ENCODE results near the gene WIZ.
"Not testable (repeated sequence)": the region's sequence is repeated elsewhere in the genome, so short reads cannot be mapped to it uniquely, and the experiment has no call there.

Gene WIZ

DNA sequence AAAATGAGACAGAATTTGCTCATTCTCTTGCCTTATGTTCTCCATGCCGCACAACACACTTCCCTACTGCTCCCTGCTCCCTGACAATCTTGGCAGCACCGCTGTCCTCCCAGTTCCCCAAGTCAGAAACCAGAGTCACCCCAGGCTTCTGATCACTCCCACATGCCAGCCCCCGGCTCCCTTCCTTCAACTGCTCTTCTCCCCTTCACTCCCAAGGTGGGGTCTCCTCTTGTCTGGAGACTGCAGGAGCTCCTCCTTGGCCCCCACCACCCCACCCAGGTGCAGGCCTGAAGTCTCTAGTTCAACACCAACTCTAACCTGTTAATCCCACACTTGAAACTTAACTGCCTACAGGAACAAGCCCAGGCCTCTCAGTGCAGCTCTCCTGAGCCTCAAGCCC lies 53.3 kb downstream of the WIZ start:
- H3K27ac Mint-ChIP-seq: peak overlapping the region; percentile 78 to 87
- no peaks in the 10 kb centered on the region for H3K27me3 Mint-ChIP-seq
- H3K9me3 Mint-ChIP-seq: no peaks in the 10 kb centered on the region
- H3K4me1 Mint-ChIP-seq (ENCODE audit: low read depth in 2 of 2): peaks cover 0 to 16% of the 10 kb centered on the region in 2 donors
- no peak for DNase-seq
- H3K36me3 Mint-ChIP-seq (ENCODE audit: insufficient read depth): peaks cover 78% of the 10 kb centered on the region
- no peak for ATAC-seq (replicated peaks)
- no peak overlapping the region for H3K4me3 Mint-ChIP-seq

DNA sequence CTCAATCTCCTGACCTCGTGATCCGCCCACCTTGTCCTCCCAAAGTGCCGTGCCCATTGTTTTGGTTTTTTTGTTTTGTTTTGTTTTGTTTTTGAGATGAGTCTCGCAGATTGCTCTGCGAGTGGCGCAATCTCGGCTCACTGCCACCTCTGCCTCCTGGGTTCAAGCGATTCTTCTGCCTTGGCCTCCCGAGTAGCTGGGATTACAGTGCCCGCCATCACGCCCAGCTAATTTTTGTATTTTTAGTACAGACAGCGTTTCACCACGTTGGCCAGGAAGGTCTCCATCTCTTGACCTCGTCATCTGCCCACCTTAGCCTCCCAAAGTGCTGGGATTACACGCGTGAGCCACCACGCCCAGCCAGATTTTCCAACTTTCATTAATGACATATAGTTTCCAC lies 54.5 kb downstream of the WIZ start:
- peaks cover 77% of the 10 kb centered on the region for H3K36me3 Mint-ChIP-seq (ENCODE audit: insufficient read depth)
- H3K27me3 Mint-ChIP-seq; H3K9me3 Mint-ChIP-seq; H3K4me3 Mint-ChIP-seq; ATAC-seq (replicated peaks); DNase-seq; H3K27ac Mint-ChIP-seq: not testable (repeated sequence)
- peaks cover 2 to 24% of the 10 kb centered on the region in 2 donors for H3K4me1 Mint-ChIP-seq (ENCODE audit: low read depth in 2 of 2)

DNA sequence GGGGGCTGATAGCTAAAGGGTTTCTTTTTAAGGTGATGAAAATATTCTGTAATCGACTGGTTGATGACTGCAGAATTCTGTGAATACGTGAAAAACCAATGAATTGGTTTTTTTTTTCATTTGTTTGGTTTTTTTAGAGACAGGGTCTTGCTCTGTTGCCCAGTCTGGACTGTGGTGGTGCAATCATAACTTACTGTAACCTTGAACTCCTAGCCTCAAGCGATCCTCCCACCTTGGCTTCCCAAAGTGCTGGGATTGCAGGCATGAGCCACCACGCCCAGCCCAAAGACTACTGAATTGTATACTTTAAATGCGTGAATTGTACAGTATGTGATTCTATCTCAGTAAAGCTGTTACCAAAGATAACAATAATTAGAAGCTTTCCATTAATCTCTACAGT lies 55.3 kb downstream of the WIZ start:
- Mint-ChIP-seq H3K27me3 (no peaks in the 10 kb centered on the region), H3K4me1 (ENCODE audit: low read depth in 2 of 2) (peaks cover 2 to 27% of the 10 kb centered on the region in 2 donors), H3K27ac (peak overlapping the region in 1 of 2 donors; percentile 9), H3K9me3 (no peaks in the 10 kb centered on the region), H3K36me3 (ENCODE audit: insufficient read depth) (peaks cover 76% of the 10 kb centered on the region), H3K4me3 (no peak overlapping the region)
- no peak for ATAC-seq (replicated peaks)
- no peak for DNase-seq

DNA sequence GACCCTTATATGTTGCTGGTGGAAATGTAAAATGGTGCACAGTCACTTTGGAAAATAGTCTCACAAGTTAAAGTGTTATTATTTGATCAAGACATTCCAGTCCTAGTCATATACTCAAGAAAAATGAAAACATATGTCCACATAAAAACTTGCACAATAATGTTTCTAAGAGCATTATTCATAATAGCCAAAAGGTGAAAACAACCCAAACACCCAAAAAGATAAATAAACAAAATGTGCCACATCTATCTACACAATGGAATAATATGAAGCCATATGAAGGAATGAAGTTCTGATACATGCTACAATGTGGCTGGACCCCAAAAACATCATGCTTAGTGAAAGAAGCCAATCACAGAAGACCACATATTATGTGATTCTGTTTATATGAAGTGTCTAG lies 55.8 kb downstream of the WIZ start:
- Mint-ChIP-seq H3K27me3 (no peaks in the 10 kb centered on the region), H3K36me3 (ENCODE audit: insufficient read depth) (peaks cover 75% of the 10 kb centered on the region), H3K27ac (peak overlapping the region in 1 of 2 donors; percentile 9), H3K9me3 (no peaks in the 10 kb centered on the region), H3K4me3 (no peak overlapping the region), H3K4me1 (ENCODE audit: low read depth in 2 of 2) (peaks cover 2 to 31% of the 10 kb centered on the region in 2 donors)
- no peak for DNase-seq
- ATAC-seq (replicated peaks): no peak

DNA sequence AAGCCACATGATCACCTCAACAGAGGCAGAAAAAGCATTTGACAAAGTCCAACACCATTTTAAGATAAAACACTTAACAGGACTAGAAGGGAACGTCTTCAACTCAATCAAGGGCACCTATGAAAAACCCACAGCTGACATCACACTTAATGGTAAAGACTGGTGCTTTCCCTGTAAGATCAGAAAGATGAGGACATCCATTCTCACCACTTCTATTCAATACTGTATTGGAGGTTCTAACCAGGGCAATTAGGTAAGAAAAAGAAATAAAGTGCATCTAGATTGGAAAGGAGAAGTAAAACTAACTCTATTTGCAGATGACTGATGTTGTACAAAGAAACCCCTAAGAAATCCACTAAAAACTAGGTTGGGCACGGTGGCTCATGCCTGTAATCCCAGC lies 58.9 kb downstream of the WIZ start:
- peaks cover 2 to 19% of the 10 kb centered on the region in 2 donors for H3K4me1 Mint-ChIP-seq (ENCODE audit: low read depth in 2 of 2)
- H3K9me3 Mint-ChIP-seq: no peaks in the 10 kb centered on the region

DNA sequence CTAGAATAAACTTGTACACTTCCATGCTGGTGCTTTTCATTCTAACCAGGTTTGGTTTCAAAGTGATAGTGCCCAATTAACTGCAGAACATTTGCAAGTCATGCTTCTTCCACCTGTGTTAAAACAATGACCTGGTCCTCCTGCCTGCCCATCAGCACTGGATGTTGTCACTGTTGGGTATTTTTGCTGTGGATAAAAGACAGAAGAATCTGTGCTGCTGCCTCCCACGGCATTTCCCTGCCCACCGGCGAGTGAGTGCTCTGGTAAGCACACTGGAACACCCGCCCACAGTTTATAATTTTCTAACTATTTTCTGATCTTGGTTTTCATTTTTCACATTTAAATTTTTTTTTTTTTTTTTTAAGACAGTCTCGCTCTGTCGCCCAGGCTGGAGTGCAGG lies 67.9 kb downstream of the WIZ start:
- Mint-ChIP-seq H3K27ac (peak overlapping the region; percentile 97 to 99), H3K4me1 (ENCODE audit: low read depth in 2 of 2) (peaks cover 16 to 27% of the 10 kb centered on the region in 2 donors), H3K36me3 (ENCODE audit: insufficient read depth) (peaks cover 40% of the 10 kb centered on the region), H3K4me3 (peak overlapping the region; percentile 89 to 97), H3K9me3 (no peaks in the 10 kb centered on the region), H3K27me3 (no peaks in the 10 kb centered on the region)
- DNase-seq (no peak), ATAC-seq (replicated peaks) (no peak)

More for the DNA sequence above, 58.9 kb downstream of the WIZ start:
- ATAC-seq (replicated peaks): no peak
- Mint-ChIP-seq H3K27ac (no peak overlapping the region), H3K36me3 (ENCODE audit: insufficient read depth) (peaks cover 58% of the 10 kb centered on the region), H3K4me3 (no peak overlapping the region), H3K27me3 (no peaks in the 10 kb centered on the region)
- no peak for DNase-seq

DNA sequence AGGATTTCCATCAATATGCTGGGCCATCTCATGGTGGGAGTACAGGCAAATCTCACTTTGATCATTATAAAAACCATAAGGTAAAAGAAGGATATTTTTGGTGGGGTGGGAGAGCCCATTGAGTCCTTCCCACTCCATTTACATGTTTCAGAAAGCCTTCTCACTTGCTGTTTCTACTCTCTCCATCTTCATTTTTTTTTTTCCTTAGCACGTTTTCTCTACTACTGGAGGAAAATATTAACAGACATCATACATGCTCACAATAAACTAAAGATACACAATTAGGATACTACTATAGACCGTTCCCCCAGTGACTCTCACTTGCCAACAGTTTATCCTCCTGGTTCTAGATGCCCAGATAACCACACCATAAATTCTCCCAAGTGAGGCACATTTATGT lies 68.3 kb downstream of the WIZ start:
- Mint-ChIP-seq H3K27me3 (no peaks in the 10 kb centered on the region), H3K9me3 (no peaks in the 10 kb centered on the region), H3K27ac (peak overlapping the region; percentile 97 to 99), H3K36me3 (ENCODE audit: insufficient read depth) (peaks cover 43% of the 10 kb centered on the region), H3K4me1 (ENCODE audit: low read depth in 2 of 2) (peaks cover 19 to 32% of the 10 kb centered on the region in 2 donors), H3K4me3 (peak overlapping the region; percentile 89 to 97)
- ATAC-seq (replicated peaks) (no peak), DNase-seq (no peak)

DNA sequence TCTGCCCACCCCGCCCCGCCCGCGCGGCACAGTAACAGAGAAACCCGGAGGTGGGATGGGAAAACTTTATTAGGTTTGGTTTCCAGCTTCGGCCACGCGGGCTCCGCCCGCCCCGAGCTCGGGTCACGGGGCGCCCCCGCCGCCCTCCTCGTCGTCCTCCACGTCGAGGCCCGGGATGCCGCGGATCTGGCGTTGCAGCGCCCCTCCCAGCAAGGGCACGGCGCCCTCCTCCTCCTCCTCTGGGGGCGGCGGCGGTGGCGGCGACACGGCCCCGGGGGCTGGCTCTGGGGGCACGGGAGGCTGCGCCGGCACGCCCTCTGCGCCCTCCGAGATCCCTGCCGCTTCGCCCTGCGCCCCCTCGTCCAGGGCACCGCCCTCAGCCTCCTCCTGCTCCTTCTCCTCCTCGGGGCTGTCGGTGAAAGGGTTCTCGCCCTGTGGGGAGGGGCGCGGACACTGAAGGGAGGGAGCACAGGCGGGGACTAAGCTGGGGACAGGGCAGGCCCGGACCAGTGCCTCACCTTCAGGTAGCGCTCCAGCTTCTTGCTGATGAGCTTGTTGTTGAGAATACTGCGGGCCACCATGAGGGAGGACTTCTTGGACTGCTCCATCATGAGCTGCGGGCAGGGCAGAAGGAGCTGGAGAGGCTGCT lies 69.6 kb downstream of the WIZ start:
- H3K36me3 Mint-ChIP-seq (ENCODE audit: insufficient read depth): peaks cover 40% of the 10 kb centered on the region

DNA sequence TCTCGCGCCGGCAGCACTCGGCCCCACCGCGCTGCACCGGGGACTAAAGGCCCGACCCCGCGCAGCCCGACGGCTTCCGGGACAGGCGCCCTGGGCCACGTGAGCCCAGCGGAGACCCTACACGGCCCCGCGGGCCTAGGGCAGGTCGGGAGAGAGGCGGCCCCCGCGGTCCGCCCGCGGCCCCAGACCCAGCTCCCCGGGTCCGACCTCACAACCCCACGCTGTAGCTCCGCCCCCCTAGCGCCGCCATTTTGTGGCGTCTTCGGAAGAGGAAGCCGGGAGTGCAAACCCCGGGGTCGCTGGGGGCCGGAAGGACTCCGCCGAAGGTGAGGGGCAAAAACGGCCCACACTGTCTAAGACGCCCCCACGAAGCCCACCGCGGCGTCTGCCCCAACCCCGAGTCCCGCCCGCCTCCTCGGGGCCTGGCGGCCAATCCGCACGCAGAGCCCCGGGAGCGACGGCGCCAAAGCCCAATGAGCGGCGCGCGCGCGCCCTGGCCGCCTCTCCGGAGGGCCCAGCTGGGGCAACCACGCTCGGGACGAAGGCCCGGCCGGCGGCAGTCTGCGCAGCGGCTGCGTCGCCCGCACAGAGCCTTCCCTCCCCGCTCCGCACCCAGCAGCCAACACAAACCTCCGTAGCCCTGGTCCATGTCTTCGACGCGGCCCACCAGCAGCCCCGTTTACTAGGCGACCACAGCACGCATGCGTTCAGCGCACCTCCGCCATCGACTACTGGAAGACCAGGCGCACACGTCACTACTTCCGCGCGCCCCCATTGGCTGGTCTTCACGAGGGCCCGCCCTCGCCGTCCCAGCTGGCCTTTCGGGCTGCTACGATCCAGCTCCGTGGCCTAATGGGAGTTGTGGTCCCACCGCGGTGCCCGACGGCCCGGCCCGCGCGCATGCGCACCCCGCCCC lies 70.4 kb downstream of the WIZ start, which contains the start of gene AKAP8:
Gene AKAP8, minus strand, starts transcription at position 705 of the 916 bp plus-strand sequence. Its CDS starts 56 bp downstream, at position 649.
- H3K4me3 Mint-ChIP-seq: peak within 1 kb of the TSS; percentile 89 to 97
- peak; percentile 95 to 97 (median 96) for DNase-seq
- no peaks in the 10 kb centered on the region for H3K9me3 Mint-ChIP-seq
- peak within 1 kb of the TSS; percentile 97 to 99 for H3K27ac Mint-ChIP-seq
- ATAC-seq (replicated peaks): peak; percentile 89
- H3K4me1 Mint-ChIP-seq (ENCODE audit: low read depth in 2 of 2): peaks cover 24 to 36% of the 10 kb centered on the region in 2 donors
- H3K27me3 Mint-ChIP-seq: no peaks in the 10 kb centered on the region
- H3K36me3 Mint-ChIP-seq (ENCODE audit: insufficient read depth): peaks cover 47% of the 10 kb centered on the region

More for the DNA sequence above, 69.6 kb downstream of the WIZ start:
- peak overlapping the region; percentile 89 to 97 for H3K4me3 Mint-ChIP-seq
- no peaks in the 10 kb centered on the region for H3K27me3 Mint-ChIP-seq
- ATAC-seq (replicated peaks) (peak; percentile 45), DNase-seq (no peak)
- H3K27ac Mint-ChIP-seq: peak overlapping the region; percentile 97 to 99
- H3K9me3 Mint-ChIP-seq: no peaks in the 10 kb centered on the region
- peaks cover 19 to 32% of the 10 kb centered on the region in 2 donors for H3K4me1 Mint-ChIP-seq (ENCODE audit: low read depth in 2 of 2)

DNA sequence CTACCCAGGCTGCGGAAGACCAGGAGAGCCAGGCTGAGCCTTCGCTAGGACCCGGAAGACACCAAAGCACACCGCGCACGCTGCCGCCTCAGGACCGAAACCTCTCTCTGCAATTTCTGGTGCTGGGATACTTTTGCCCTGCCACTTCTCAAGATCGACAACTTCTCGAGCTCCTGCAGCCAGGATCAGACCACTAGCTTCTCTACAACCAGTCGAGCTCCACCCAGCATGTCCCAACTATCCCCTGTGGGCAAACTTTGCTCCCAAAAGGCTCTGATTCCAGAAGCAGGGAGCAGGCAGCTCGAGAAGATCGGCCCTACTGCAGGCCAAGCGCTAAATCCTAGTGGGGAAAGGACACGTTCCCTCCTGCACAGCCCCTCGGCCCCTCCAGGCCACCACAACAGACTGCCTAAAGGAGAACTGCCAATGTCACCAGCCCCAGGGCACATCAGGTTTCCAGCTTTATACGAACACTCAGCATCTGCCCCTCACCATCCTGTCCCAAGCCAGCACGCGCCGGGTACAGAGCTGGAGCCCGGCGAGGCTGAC lies 71.1 kb downstream of the WIZ start:
- Mint-ChIP-seq H3K27me3 (no peaks in the 10 kb centered on the region), H3K9me3 (no peaks in the 10 kb centered on the region), H3K36me3 (ENCODE audit: insufficient read depth) (peaks cover 54% of the 10 kb centered on the region), H3K4me3 (peak overlapping the region; percentile 89 to 97), H3K27ac (peak overlapping the region; percentile 97 to 99), H3K4me1 (ENCODE audit: low read depth in 2 of 2) (peaks cover 25 to 38% of the 10 kb centered on the region in 2 donors)
- DNase-seq: peak; percentile 33 to 38 (median 35)
- ATAC-seq (replicated peaks): no peak

DNA sequence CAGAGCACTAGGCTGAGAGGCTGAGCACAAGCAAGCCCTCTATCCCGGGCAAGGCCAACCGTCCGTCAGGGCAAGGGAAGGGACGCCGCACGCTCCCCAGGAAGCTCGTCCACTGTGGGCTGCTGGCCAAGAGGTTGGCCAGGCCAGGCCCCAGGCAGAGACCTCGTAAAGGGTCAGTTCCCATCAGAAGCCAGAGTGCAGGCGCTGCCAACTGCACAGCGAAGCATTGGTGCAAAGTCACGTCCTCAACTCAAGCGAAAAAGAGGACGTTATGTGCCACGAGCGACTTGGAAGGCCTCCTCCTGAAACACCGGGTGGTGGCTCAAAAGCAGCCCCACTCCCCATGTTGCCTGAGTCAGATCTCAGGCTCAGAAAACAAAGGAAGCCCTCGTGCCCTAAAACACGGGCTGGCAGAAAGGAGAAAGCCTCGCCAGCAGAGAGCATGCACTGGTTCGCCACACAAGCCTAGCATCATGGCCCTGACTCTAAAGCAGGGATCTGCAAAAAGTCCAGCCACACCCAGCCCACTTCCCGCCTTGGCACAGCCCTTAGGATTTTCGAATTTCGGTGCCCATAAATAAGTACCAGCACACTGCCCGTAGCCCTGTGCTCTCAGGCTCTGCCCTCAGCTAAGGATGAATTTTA lies 74.8 kb downstream of the WIZ start:
- no peak overlapping the region for H3K27ac Mint-ChIP-seq
- no peak for ATAC-seq (replicated peaks)
- DNase-seq: no peak
- no peaks in the 10 kb centered on the region for H3K27me3 Mint-ChIP-seq
- H3K36me3 Mint-ChIP-seq (ENCODE audit: insufficient read depth): peaks cover 80% of the 10 kb centered on the region
- peaks cover 23% of the 10 kb centered on the region in 2 donors for H3K4me1 Mint-ChIP-seq (ENCODE audit: low read depth in 2 of 2)
- H3K9me3 Mint-ChIP-seq: no peaks in the 10 kb centered on the region
- no peak overlapping the region for H3K4me3 Mint-ChIP-seq

DNA sequence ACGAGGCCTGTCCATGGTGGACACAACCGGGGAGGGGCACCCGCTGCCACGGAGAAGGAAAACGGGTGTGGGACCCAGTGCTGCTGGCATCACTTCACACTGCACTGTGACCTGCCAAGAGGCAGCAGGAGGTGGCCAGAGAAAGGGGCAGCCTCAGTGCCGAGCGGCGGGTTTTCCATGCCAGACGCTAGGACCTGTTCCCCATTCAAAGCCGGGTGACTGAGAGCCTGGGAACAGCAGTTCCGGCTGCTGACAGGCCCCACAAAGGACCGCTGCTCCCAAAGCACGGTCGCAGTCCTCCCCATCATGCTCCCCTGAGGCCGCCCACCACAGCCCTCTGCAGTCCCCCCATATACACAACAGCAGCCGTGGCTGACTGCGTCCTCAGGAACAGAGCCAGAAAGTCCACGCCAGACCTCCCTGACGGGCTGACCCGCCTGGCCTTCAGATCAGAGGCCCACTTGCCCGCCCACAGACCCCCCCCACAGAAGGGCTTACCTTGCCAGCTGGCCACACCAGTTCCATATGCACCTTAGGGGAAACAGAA lies 75.6 kb downstream of the WIZ start:
- H3K27me3 Mint-ChIP-seq: no peaks in the 10 kb centered on the region
- peaks cover 23% of the 10 kb centered on the region in 2 donors for H3K4me1 Mint-ChIP-seq (ENCODE audit: low read depth in 2 of 2)
- DNase-seq (no peak), ATAC-seq (replicated peaks) (no peak)
- H3K27ac Mint-ChIP-seq: peak overlapping the region in 1 of 2 donors; percentile 65
- no peak overlapping the region for H3K4me3 Mint-ChIP-seq
- H3K36me3 Mint-ChIP-seq (ENCODE audit: insufficient read depth): peaks cover 80% of the 10 kb centered on the region
- H3K9me3 Mint-ChIP-seq: no peaks in the 10 kb centered on the region

DNA sequence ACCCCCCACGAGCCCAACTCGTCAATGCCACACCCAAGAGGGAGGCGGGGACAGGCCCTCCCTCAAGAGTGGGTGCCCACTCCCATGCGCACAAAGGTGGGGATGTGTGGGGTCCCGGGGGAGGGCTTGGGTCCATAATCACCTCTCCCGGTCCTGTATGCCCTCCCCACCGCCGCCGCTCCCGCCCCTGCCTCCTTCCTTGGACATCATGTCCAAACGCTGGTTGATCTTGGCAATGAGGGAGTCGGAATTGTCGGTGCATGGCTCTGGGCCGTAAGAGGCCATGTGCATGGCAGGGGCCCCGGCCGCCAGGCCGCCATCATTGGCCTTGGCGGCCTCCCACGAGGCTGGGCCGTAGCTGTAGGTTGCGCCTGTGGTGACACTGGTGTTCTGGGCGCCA lies 76.1 kb downstream of the WIZ start:
- no peaks in the 10 kb centered on the region for H3K9me3 Mint-ChIP-seq
- no peak for DNase-seq
- no peak overlapping the region for H3K4me3 Mint-ChIP-seq
- ATAC-seq (replicated peaks): no peak
- H3K27me3 Mint-ChIP-seq: no peaks in the 10 kb centered on the region
- peak overlapping the region in 1 of 2 donors; percentile 65 for H3K27ac Mint-ChIP-seq
- H3K36me3 Mint-ChIP-seq (ENCODE audit: insufficient read depth): peaks cover 81% of the 10 kb centered on the region
- peaks cover 23% of the 10 kb centered on the region in 2 donors for H3K4me1 Mint-ChIP-seq (ENCODE audit: low read depth in 2 of 2)

All from effector memory CD8-positive, alpha-beta T cell (primary cell).